Panc1 (cell line): ENCODE measurements around the gene ARHGEF7.

Source experiments
- POLR2AphosphoS5 ChIP-seq: IDR thresholded peaks from 2 replicates; pipeline ENCODE4 v1.6.1; 2012; ENCODE audit warnings: mild to moderate bottlenecking, low read depth, low read length, moderate library complexity
- SIN3A ChIP-seq: IDR thresholded peaks from 2 replicates; pipeline ENCODE4 v1.6.1; 2012; ENCODE audit warnings: low read depth, mild to moderate bottlenecking, low read length, moderate library complexity, borderline replicate concordance; ENCODE audit not compliant: insufficient read depth
- TCF7L2 ChIP-seq: IDR thresholded peaks from 2 replicates; pipeline ENCODE4 v1.6.1; 2011; ENCODE audit warnings: mild to moderate bottlenecking, low read depth, low read length, inconsistent platforms
- TF ChIP-seq, protein P1 (sequence below): fragments of 450-650 bp; IDR thresholded peaks from 2 replicates; pipeline ENCODE4 v1.5.1; 2017; ENCODE audit warnings: mild to moderate bottlenecking
- TF ChIP-seq, protein P2 (sequence below), 2 experiments: IDR thresholded peaks; 2 replicates each; pipeline ENCODE4 v1.6.1; 2011 to 2012; ENCODE audit warnings: low read depth in 2 of 2, control low read depth in 1 of 2, low read length in 1 of 2, mild to moderate bottlenecking in 1 of 2, moderate library complexity in 1 of 2; ENCODE audit not compliant: insufficient read depth in 1 of 2

DNA sequence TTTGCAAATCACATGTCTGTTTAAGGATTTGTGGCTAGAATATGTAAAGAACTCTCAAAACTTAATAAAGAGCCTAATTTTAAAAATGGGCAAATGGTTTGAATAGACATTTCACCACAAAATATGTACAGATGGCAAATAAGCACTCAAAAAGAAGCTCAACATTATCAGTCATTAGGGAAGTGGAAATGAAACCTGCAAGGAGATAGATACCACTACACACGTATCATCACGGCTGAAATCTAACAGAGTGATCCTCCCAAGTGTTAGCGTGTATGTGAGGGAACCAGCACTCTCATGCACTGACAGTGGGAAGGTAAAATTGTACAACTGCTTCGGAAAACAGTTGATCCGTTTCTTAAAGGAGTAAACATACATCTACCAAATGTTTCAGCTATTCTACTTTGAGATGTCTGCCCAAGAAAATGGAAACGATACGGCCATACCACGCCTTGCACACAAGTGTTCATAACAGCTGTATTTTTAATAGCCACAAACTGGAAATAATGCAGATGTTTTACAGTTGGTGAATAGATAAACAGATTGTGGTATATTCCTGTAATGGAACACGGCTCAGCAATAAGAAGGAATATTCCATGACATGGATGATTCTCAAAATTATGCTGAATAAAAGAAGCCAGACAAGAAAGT lies 14.5 kb downstream of the ARHGEF7 start:
- TF ChIP-seq, protein P1, sequence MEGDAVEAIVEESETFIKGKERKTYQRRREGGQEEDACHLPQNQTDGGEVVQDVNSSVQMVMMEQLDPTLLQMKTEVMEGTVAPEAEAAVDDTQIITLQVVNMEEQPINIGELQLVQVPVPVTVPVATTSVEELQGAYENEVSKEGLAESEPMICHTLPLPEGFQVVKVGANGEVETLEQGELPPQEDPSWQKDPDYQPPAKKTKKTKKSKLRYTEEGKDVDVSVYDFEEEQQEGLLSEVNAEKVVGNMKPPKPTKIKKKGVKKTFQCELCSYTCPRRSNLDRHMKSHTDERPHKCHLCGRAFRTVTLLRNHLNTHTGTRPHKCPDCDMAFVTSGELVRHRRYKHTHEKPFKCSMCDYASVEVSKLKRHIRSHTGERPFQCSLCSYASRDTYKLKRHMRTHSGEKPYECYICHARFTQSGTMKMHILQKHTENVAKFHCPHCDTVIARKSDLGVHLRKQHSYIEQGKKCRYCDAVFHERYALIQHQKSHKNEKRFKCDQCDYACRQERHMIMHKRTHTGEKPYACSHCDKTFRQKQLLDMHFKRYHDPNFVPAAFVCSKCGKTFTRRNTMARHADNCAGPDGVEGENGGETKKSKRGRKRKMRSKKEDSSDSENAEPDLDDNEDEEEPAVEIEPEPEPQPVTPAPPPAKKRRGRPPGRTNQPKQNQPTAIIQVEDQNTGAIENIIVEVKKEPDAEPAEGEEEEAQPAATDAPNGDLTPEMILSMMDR = no peak
- TF ChIP-seq POLR2AphosphoS5 (no peak), SIN3A (no peak), TCF7L2 (no peak)
- TF ChIP-seq, protein P2, sequence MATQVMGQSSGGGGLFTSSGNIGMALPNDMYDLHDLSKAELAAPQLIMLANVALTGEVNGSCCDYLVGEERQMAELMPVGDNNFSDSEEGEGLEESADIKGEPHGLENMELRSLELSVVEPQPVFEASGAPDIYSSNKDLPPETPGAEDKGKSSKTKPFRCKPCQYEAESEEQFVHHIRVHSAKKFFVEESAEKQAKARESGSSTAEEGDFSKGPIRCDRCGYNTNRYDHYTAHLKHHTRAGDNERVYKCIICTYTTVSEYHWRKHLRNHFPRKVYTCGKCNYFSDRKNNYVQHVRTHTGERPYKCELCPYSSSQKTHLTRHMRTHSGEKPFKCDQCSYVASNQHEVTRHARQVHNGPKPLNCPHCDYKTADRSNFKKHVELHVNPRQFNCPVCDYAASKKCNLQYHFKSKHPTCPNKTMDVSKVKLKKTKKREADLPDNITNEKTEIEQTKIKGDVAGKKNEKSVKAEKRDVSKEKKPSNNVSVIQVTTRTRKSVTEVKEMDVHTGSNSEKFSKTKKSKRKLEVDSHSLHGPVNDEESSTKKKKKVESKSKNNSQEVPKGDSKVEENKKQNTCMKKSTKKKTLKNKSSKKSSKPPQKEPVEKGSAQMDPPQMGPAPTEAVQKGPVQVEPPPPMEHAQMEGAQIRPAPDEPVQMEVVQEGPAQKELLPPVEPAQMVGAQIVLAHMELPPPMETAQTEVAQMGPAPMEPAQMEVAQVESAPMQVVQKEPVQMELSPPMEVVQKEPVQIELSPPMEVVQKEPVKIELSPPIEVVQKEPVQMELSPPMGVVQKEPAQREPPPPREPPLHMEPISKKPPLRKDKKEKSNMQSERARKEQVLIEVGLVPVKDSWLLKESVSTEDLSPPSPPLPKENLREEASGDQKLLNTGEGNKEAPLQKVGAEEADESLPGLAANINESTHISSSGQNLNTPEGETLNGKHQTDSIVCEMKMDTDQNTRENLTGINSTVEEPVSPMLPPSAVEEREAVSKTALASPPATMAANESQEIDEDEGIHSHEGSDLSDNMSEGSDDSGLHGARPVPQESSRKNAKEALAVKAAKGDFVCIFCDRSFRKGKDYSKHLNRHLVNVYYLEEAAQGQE (IDR thresholded peaks at IDR 0.05; ENCODE audit: insufficient read depth in 1 of 2, low read depth in 2 of 2, low read length in 1 of 2) = no peak
